IMR-90 (cell line): ENCODE measurements around the gene BTG2. TPM values are rescaled to one million over a fixed set of nuclear protein-coding genes. Genes with fewer than 3 reads are reported as not detected.
A peak's percentile ranks its signal among the peaks of the same experiment; 100 is the strongest.

Experiments
- ATAC-seq: fragments of 200-7000 bp; cut with Tn5 transposase; 2 replicates; pipeline ENCODE4 v1.9.1; 2020; ENCODE audit warnings: low read depth, mild to moderate bottlenecking, moderate library complexity
- BruUV-seq: library from RNA; stranded (reverse); fragments of 400-500 nt; replicated peaks from 2 replicates; lab custom pipeline; 2021; lab: Mats Ljungman, UMichigan
- CTCF ChIA-PET: fragments of 300-600 bp; formaldehyde crosslinking; extraction: SDS; loops from one replicate; lab custom pipeline; 2021; ENCODE audit warnings: antibody characterized with exemption; lab: Yijun Ruan, JAX
- POLR2A ChIA-PET: fragments of 300-600 bp; sonication (Branson Sonifier 250); formaldehyde crosslinking; loops from one replicate; lab custom pipeline; 2022; ENCODE audit warnings: antibody characterized with exemption; ENCODE audit not compliant: unreplicated experiment; lab: Charles Lee
- DNase-seq: peaks from one replicate; pipeline ENCODE4 v3.0.0; 2013
- H2AFZ ChIP-seq: replicated peaks from 2 replicates; pipeline ENCODE3; 2013; ENCODE audit warnings: low read length, mild to moderate bottlenecking; ENCODE audit not compliant: poor library complexity
- H2AK5ac ChIP-seq: 2 replicates; pipeline ENCODE4 v1.6.1; 2013; ENCODE audit warnings: low read depth, low read length, inconsistent platforms
- H2AK9ac ChIP-seq: replicated peaks from 2 replicates; pipeline ENCODE3; 2013; ENCODE audit warnings: mild to moderate bottlenecking, low read depth, low read length, moderate library complexity; ENCODE audit not compliant: poor library complexity
- H2BK120ac ChIP-seq: 2 replicates; pipeline ENCODE4 v1.6.1; 2013; ENCODE audit warnings: low read depth, low read length, inconsistent platforms
- H2BK15ac ChIP-seq: 3 replicates; pipeline ENCODE4 v1.6.1; 2013; ENCODE audit warnings: low read depth, low read length, inconsistent platforms
- H2BK20ac ChIP-seq: 2 replicates; pipeline ENCODE4 v1.6.1; 2013; ENCODE audit warnings: low read depth, mild to moderate bottlenecking, inconsistent platforms, low read length, moderate library complexity
- H2BK5ac ChIP-seq: 2 replicates; pipeline ENCODE4 v1.6.1; 2013; ENCODE audit warnings: mild to moderate bottlenecking, low read depth, low read length, inconsistent platforms; ENCODE audit not compliant: poor library complexity, severe bottlenecking
- H3K14ac ChIP-seq: replicated peaks from 2 replicates; pipeline ENCODE4 v1.6.1; 2013; ENCODE audit warnings: low read depth, low read length, inconsistent platforms
- H3K18ac ChIP-seq: 2 replicates; pipeline ENCODE4 v1.6.1; 2013; ENCODE audit warnings: low read depth, low read length, control low read depth
- H3K23ac ChIP-seq: 2 replicates; pipeline ENCODE4 v1.6.1; 2013; ENCODE audit warnings: low read depth, low read length, inconsistent platforms
- H3K27ac ChIP-seq: 2 replicates; pipeline ENCODE4 v1.5.1; 2013; ENCODE audit warnings: mild to moderate bottlenecking, control low read depth, low read length; ENCODE audit not compliant: insufficient read depth
- H3K27me3 ChIP-seq: 2 replicates; pipeline ENCODE4 v1.6.1; 2013; ENCODE audit warnings: low read length; ENCODE audit not compliant: control insufficient read depth, insufficient read depth
- H3K36me3 ChIP-seq: 2 replicates; pipeline ENCODE4 v1.6.1; 2013; ENCODE audit warnings: low read length, mixed read lengths; ENCODE audit not compliant: control insufficient read depth, insufficient read depth
- H3K4ac ChIP-seq: 2 replicates; pipeline ENCODE4 v1.6.1; 2013; ENCODE audit warnings: low read depth, low read length, inconsistent platforms
- H3K4me1 ChIP-seq: 2 replicates; pipeline ENCODE4 v1.6.1; 2013; ENCODE audit warnings: low read length, mixed read lengths; ENCODE audit not compliant: control insufficient read depth, insufficient read depth
- H3K4me2 ChIP-seq: 2 replicates; pipeline ENCODE4 v1.6.1; 2013; ENCODE audit warnings: low read depth, mild to moderate bottlenecking, control low read depth, low read length, moderate library complexity
- H3K4me3 ChIP-seq: 2 replicates; pipeline ENCODE4 v1.5.1; 2013; ENCODE audit warnings: low read depth, mild to moderate bottlenecking, control low read depth, low read length, moderate library complexity; ENCODE audit not compliant: insufficient read depth
- H3K56ac ChIP-seq: 2 replicates; pipeline ENCODE4 v1.6.1; 2013; ENCODE audit warnings: low read length, inconsistent platforms; ENCODE audit not compliant: insufficient read depth; ENCODE audit errors: extremely low read depth
- H3K79me1 ChIP-seq, 2 experiments: 2 replicates each; pipeline ENCODE4 v1.6.1; 2013; ENCODE audit warnings: low read length in 2 of 2, inconsistent platforms in 1 of 2, low read depth in 1 of 2
- H3K9ac ChIP-seq: 2 replicates; pipeline ENCODE4 v1.6.1; 2013; ENCODE audit warnings: low read depth, low read length, control low read depth
- H3K9me1 ChIP-seq: 2 replicates; pipeline ENCODE4 v1.6.1; 2013; ENCODE audit warnings: low read length, inconsistent platforms; ENCODE audit not compliant: insufficient read depth
- H3K9me3 ChIP-seq: 2 replicates; pipeline ENCODE4 v1.6.1; 2013; ENCODE audit warnings: low read length; ENCODE audit not compliant: control insufficient read depth, insufficient read depth
- H4K20me1 ChIP-seq: 2 replicates; pipeline ENCODE4 v1.6.1; 2013; ENCODE audit warnings: low read length, inconsistent platforms; ENCODE audit not compliant: insufficient read depth
- H4K5ac ChIP-seq: 2 replicates; pipeline ENCODE4 v1.6.1; 2013; ENCODE audit warnings: mild to moderate bottlenecking, low read depth, low read length, control low read depth
- H4K8ac ChIP-seq, 2 experiments: 2 replicates each; pipeline ENCODE4 v1.6.1; 2013; ENCODE audit warnings: low read depth in 2 of 2, low read length in 2 of 2, control low read depth in 1 of 2, inconsistent platforms in 1 of 2
- H4K91ac ChIP-seq: 2 replicates; pipeline ENCODE4 v1.6.1; 2013; ENCODE audit warnings: low read depth, low read length, inconsistent platforms; ENCODE audit not compliant: insufficient read depth
- CEBPB ChIP-seq: IDR thresholded peaks from 2 replicates; pipeline ENCODE4 v1.6.1; 2012; ENCODE audit warnings: low read depth, low read length, improper control_type of control experiment
- WGBS, 2 experiments: methylation state at CpG; one replicate each; pipeline versions ENCODE4 v1.1.5 to v1.1.7; 2013; ENCODE audit warnings: missing lambda C conversion rate in 2 of 2; ENCODE audit not compliant: insufficient read length in 1 of 2; ENCODE audit errors: extremely low coverage in 2 of 2; 5-methylcytosine and 5-hydroxymethylcytosine counted together
- dilution Hi-C: fragments of 300-500 bp; cut with HindIII; formaldehyde crosslinking; loops from one replicate; pipeline ENCODE4 v1.14.3; 2018; ENCODE audit warnings: low sequenced_read_pairs; ENCODE audit not compliant: unreplicated experiment
- in situ Hi-C: fragments of 300-500 bp; cut with MboI; formaldehyde crosslinking; loops from 3 replicates; pipeline ENCODE4 v1.14.3; 2019; ENCODE audit warnings: low sequenced_read_pairs, inconsistent platforms, mixed read lengths
- intact Hi-C: fragments of 100-400 bp; cut with micrococcal nuclease; formaldehyde crosslinking; loops from 2 replicates; pipeline ENCODE4 v1.10.0; 2022
- polyA plus RNA-seq, 3 experiments: library from polyadenylated mRNA; depleted of rRNA; stranded (reverse); fragments of >200 nt; gene quantifications; 2 replicates each; pipeline ENCODE4 v1.2.3, GENCODE V29; 2012; ENCODE audit warnings: low replicate concordance in 1 of 3
- total RNA-seq: library from RNA; depleted of rRNA; stranded (reverse); fragments of >200 nt; gene quantifications from 2 replicates; pipeline ENCODE4 v1.2.3, GENCODE V29; 2012
- TF ChIP-seq, protein P1 (sequence below): fragments of 150-350 bp; IDR thresholded peaks from 2 replicates; pipeline ENCODE4 v1.6.1; 2017; ENCODE audit warnings: mild to moderate bottlenecking, antibody characterized with exemption, low read length, low read depth

The BTG2 gene
- total and polyA plus RNA-seq, 2 of the 4 experiments (the other 2 are of a cell fraction) = 8.4 to 18.8 TPM

DNA sequence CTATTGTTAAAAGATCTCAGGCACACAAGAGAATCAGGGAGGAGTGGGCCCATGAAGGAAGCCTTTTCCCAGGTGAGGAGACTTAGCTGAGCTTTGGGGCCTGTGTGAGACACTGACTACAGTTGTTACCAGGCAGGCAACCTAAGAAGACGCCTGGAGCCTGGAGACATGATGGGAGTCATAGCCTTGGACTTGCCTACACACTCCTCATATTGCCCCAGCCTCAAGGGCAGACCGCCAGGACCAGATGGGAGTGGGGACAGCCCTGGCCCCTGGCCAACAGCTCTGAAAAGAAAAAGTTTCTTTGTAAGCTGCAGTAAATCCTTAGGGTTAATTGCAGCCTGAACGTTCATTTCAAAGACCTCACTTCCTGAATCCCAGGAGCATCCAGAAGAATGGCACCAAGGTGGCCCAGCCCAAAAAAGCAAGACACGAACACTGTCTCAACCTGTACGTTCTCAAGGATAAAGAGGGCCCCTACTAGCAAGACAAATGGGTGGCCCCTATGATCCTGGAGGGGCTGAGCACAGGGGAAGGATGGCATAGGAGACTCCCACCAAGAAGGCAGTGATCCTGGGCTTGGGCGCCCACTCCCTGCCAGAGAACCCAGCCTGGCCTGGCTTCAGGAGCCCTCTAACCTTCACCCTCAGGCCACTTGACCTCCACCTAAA lies 33.2 kb upstream of the BTG2 start (continued):
- TF ChIP-seq CEBPB = no peak

DNA sequence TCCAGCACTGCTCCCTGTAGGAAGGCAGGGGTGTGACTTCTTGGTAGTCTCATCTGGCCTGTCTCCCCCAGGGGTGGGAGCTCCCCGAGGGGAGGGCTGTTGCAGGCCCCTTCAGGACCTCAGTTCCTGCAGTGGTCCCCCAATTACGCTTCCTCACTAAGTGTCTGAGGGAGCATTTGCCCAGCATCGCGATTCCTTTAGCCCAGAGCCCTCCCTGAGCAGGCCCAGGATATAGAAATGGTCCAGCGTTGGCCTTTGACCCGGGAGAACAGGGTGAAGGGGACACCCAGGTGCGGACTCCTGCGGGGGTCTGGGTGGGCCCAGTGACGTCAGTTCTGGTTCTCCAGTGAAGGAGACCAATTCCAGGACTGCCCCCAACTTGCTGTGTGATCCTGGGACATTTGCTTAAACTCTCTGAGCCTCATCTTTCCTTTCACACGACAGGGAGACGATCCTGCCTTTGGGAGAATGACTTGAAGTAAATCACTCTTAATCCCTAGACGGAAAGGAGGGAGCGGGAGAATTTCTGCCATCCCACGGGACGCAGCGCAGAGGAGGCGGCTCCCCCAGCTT lies 32.6 kb upstream of the BTG2 start:
- Histone ChIP-seq H3K36me3 (no peaks in the 10 kb centered on the region), H2BK120ac (no peak overlapping the region), H2BK20ac (no peak overlapping the region), H4K5ac (no peak overlapping the region), H3K4me1 (peaks cover 5% of the 10 kb centered on the region; the same call in 1 of the 2 replicates), H4K20me1 (no peaks in the 10 kb centered on the region), H2BK5ac (no peak overlapping the region), H2AK9ac (no peak overlapping the region), H2AK5ac (no peak overlapping the region; the same call in 1 of the 2 replicates), H3K4me2 (no peak overlapping the region), H2BK15ac (no peak overlapping the region), H3K14ac (no peak overlapping the region), H3K9me3 (no peaks in the 10 kb centered on the region), H3K4me3 (no peak overlapping the region), H3K27me3 (no peaks in the 10 kb centered on the region; the same call in 1 of the 2 replicates), H3K23ac (no peak overlapping the region), H2AFZ (peak overlapping the region; percentile 89), H3K4ac (no peak overlapping the region), H4K8ac (no peak overlapping the region), H3K27ac (no peak overlapping the region), H3K9me1 (no peaks in the 10 kb centered on the region), H3K18ac (no peak overlapping the region), H3K9ac (no peak overlapping the region), H4K91ac (no peak overlapping the region), H3K79me1 (no peaks in the 10 kb centered on the region), H3K56ac (no peak overlapping the region)
- dilution Hi-C loops = no loop called here
- no TSS peak for BruUV-seq
- DNase-seq = no peak
- ATAC-seq = no peak
- in situ Hi-C loops = loop anchor here (5.0 to 10.0 kb wide), 3 partner anchors 65 to 215 kb away; no protein-coding TSS in a partner anchor
- TF ChIP-seq, protein P1, sequence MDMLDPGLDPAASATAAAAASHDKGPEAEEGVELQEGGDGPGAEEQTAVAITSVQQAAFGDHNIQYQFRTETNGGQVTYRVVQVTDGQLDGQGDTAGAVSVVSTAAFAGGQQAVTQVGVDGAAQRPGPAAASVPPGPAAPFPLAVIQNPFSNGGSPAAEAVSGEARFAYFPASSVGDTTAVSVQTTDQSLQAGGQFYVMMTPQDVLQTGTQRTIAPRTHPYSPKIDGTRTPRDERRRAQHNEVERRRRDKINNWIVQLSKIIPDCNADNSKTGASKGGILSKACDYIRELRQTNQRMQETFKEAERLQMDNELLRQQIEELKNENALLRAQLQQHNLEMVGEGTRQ = no peak
- ChIA-PET POLR2A (no interaction called here), CTCF (interaction anchor here (0.5 to 1.1 kb wide), 16 partner anchors 8 to 215 kb away, joined by 3 to 8 read pairs (median 3); no protein-coding TSS in a partner anchor)
- WGBS, 2 experiments = no CpG with 5 or more reads among the region's 17 CpGs
- intact Hi-C loops = loop anchor here (1.0 to 2.0 kb wide), 4 partner anchors 33 to 215 kb away; partner anchors contain the start of gene BTG2
